ENCODE data around the gene EIF4A3.

Gene EIF4A3

DNA sequence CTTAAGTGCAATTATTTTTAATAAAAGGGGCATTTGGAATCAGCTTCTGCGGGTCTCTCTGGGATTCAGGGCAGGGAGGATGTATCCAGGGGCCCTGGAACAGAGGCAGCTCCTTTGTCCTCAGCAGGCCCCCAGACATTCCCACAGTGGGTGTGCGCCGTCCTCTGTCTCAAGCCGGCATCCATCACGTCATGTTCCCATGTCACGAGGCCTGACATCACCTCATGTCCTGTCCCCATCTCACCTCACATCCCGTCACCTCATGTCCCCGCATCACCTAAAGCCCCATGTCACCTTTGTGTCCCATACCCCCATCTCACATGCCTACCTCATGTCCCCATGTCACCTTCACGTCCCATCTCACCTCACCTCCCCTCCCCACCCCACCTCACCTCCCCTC is 27.1 kb downstream of the EIF4A3 start:
- no peak for ATAC-seq
- no peak for TF ChIP-seq ZFP30 (CRISPR knock-in tag; IDR thresholded peaks at IDR 0.05)
- TF ChIP-seq OSR1 (CRISPR knock-in tag; IDR thresholded peaks at IDR 0.05): no peak

DNA sequence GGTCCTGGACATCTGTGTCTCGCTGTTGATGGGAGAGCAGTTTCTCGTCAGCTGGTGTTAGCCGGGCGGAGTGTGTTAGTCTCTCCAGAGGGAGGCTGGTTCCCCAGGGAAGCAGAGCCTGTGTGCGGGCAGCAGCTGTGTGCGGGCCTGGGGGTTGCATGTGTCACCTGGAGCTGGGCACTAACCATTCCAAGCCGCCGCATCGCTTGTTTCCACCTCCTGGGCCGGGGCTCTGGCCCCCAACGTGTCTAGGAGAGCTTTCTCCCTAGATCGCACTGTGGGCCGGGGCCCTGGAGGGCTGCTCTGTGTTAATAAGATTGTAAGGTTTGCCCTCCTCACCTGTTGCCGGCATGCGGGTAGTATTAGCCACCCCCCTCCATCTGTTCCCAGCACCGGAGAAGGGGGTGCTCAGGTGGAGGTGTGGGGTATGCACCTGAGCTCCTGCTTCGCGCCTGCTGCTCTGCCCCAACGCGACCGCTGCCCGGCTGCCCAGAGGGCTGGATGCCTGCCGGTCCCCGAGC is 27.6 kb downstream of the EIF4A3 start:
- no peak for ATAC-seq
- TF ChIP-seq TOX (CRISPR knock-in tag; IDR thresholded peaks at IDR 0.05; ENCODE audit: borderline replicate concordance) (no peak), ZNF8 (CRISPR knock-in tag; IDR thresholded peaks at IDR 0.05) (no peak), GLIS3 (CRISPR knock-in tag; IDR thresholded peaks at IDR 0.05) (no peak), OSR1 (CRISPR knock-in tag; IDR thresholded peaks at IDR 0.05) (no peak), PPARA (CRISPR knock-in tag; IDR thresholded peaks at IDR 0.05; ENCODE audit: borderline replicate concordance) (no peak), ISL1 (CRISPR knock-in tag; IDR thresholded peaks at IDR 0.05) (no peak), ESRRG (CRISPR knock-in tag; IDR thresholded peaks at IDR 0.05) (no peak), ZFP30 (CRISPR knock-in tag; IDR thresholded peaks at IDR 0.05) (no peak), ZC3H10 (CRISPR knock-in tag; IDR thresholded peaks at IDR 0.05) (no peak), RARB (CRISPR knock-in tag; IDR thresholded peaks at IDR 0.05) (no peak), TCF4 (CRISPR knock-in tag; IDR thresholded peaks at IDR 0.05; ENCODE audit: borderline replicate concordance) (no peak), ZNF565 (CRISPR knock-in tag; conservative IDR thresholded peaks at IDR 0.05; ENCODE audit: low read depth) (no peak), ZNF70 (CRISPR knock-in tag; IDR thresholded peaks at IDR 0.05) (no peak)
- TF ChIP-seq, protein P1, sequence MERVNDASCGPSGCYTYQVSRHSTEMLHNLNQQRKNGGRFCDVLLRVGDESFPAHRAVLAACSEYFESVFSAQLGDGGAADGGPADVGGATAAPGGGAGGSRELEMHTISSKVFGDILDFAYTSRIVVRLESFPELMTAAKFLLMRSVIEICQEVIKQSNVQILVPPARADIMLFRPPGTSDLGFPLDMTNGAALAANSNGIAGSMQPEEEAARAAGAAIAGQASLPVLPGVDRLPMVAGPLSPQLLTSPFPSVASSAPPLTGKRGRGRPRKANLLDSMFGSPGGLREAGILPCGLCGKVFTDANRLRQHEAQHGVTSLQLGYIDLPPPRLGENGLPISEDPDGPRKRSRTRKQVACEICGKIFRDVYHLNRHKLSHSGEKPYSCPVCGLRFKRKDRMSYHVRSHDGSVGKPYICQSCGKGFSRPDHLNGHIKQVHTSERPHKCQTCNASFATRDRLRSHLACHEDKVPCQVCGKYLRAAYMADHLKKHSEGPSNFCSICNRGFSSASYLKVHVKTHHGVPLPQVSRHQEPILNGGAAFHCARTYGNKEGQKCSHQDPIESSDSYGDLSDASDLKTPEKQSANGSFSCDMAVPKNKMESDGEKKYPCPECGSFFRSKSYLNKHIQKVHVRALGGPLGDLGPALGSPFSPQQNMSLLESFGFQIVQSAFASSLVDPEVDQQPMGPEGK (CRISPR knock-in tag; IDR thresholded peaks at IDR 0.05; ENCODE audit: borderline replicate concordance): no peak

DNA sequence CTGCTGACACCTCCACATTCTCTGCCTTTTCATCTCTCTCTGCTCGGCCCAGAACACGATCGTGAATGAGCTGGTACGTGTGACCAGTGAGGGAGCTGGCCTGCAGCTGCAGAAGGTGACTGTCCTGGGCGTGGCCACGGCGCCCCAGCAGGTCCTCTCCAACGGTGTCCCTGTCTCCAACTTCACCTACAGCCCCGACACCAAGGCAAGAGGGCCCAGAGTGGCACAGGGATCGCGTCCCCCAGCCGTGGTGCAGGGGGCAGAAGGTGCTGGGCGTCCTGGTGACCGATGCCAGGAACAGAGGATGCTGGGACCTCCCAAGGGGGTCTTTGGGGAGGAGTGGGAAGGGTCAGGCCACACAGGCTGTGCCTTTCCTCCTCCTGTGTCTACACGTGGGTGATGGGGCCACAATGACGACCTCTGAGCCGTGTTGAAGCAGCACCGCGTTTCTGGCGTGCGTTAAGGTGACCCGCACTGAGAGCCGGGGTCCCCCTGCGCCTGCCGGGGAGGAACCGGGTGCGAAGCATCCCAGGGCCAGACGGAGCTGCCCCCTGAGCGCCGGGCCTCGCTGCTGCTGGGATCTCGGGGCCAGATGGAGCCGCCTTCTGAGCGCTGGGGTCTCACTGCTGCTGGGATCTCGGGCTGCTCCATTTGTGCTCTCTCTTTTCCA is 28.2 kb downstream of the EIF4A3 start:
- no peak for TF ChIP-seq PPARA (CRISPR knock-in tag; IDR thresholded peaks at IDR 0.05; ENCODE audit: borderline replicate concordance)
- no peak for TF ChIP-seq ZFP30 (CRISPR knock-in tag; IDR thresholded peaks at IDR 0.05)
- no peak for TF ChIP-seq TCF4 (CRISPR knock-in tag; IDR thresholded peaks at IDR 0.05; ENCODE audit: borderline replicate concordance)
- TF ChIP-seq, protein P2, sequence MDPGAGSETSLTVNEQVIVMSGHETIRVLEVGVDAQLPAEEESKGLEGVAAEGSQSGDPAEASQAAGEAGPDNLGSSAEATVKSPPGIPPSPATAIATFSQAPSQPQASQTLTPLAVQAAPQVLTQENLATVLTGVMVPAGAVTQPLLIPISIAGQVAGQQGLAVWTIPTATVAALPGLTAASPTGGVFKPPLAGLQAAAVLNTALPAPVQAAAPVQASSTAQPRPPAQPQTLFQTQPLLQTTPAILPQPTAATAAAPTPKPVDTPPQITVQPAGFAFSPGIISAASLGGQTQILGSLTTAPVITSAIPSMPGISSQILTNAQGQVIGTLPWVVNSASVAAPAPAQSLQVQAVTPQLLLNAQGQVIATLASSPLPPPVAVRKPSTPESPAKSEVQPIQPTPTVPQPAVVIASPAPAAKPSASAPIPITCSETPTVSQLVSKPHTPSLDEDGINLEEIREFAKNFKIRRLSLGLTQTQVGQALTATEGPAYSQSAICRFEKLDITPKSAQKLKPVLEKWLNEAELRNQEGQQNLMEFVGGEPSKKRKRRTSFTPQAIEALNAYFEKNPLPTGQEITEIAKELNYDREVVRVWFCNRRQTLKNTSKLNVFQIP (CRISPR knock-in tag; IDR thresholded peaks at IDR 0.05; ENCODE audit: borderline replicate concordance, low read depth): no peak
- no peak for TF ChIP-seq GLIS3 (CRISPR knock-in tag; IDR thresholded peaks at IDR 0.05)
- TF ChIP-seq SNAI2 (CRISPR knock-in tag; IDR thresholded peaks at IDR 0.05): no peak
- TF ChIP-seq, protein P3, sequence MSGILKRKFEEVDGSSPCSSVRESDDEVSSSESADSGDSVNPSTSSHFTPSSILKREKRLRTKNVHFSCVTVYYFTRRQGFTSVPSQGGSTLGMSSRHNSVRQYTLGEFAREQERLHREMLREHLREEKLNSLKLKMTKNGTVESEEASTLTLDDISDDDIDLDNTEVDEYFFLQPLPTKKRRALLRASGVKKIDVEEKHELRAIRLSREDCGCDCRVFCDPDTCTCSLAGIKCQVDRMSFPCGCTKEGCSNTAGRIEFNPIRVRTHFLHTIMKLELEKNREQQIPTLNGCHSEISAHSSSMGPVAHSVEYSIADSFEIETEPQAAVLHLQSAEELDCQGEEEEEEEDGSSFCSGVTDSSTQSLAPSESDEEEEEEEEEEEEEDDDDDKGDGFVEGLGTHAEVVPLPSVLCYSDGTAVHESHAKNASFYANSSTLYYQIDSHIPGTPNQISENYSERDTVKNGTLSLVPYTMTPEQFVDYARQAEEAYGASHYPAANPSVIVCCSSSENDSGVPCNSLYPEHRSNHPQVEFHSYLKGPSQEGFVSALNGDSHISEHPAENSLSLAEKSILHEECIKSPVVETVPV (CRISPR knock-in tag; IDR thresholded peaks at IDR 0.05): no peak
- TF ChIP-seq, protein P4, sequence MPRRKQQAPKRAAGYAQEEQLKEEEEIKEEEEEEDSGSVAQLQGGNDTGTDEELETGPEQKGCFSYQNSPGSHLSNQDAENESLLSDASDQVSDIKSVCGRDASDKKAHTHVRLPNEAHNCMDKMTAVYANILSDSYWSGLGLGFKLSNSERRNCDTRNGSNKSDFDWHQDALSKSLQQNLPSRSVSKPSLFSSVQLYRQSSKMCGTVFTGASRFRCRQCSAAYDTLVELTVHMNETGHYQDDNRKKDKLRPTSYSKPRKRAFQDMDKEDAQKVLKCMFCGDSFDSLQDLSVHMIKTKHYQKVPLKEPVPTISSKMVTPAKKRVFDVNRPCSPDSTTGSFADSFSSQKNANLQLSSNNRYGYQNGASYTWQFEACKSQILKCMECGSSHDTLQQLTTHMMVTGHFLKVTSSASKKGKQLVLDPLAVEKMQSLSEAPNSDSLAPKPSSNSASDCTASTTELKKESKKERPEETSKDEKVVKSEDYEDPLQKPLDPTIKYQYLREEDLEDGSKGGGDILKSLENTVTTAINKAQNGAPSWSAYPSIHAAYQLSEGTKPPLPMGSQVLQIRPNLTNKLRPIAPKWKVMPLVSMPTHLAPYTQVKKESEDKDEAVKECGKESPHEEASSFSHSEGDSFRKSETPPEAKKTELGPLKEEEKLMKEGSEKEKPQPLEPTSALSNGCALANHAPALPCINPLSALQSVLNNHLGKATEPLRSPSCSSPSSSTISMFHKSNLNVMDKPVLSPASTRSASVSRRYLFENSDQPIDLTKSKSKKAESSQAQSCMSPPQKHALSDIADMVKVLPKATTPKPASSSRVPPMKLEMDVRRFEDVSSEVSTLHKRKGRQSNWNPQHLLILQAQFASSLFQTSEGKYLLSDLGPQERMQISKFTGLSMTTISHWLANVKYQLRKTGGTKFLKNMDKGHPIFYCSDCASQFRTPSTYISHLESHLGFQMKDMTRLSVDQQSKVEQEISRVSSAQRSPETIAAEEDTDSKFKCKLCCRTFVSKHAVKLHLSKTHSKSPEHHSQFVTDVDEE (CRISPR knock-in tag; IDR thresholded peaks at IDR 0.05): no peak
- ATAC-seq: no peak

DNA sequence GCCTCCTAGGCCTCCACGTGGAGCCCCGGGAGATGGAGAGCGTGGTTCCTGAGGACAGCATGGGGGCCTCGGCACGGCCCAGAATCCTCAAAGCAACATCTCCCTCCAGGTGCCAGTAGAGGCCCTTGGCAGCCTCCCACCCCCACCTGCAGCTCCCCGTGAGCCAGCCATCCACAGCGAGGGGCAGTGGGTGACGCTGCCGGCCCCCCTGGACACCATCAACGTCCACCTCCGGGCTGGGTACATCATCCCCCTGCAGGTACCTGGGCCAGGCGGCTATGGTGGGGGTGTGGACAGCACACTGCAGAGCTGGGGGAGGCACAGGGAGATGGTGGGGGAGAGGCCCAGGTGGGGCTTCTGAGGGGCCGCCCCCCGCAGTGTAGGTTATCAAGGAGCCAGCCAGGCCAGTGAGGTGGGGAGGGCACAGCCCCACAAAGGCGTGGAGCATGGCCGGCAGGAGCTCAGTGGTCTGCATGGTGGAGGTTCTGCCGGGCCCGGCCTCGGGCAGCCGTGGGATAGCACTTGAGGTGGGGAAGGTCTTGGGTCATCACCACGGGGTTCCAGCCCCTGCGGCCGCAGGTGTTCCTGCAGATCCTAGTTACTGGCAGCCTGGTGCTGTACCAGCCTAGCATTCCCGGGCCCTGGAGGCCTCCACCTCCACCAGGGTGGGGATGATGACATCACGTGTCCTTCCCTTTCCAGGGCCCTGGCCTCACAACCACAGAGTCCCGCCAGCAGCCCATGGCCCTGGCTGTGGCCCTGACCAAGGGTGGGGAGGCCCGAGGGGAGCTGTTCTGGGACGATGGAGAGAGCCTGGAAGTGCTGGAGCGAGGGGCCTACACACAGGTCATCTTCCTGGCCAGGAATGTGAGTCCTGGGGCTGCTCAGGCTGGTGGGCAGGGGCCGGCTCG is 29.2 kb downstream of the EIF4A3 start:
- ATAC-seq: no peak; the same call in 2 of the 3 replicates
- no peak for TF ChIP-seq ZNF565 (CRISPR knock-in tag; conservative IDR thresholded peaks at IDR 0.05; ENCODE audit: low read depth)
- TF ChIP-seq ZC3H10 (CRISPR knock-in tag; IDR thresholded peaks at IDR 0.05): no peak
- TF ChIP-seq, protein P4 (CRISPR knock-in tag; IDR thresholded peaks at IDR 0.05): no peak
- TF ChIP-seq, protein P2 (CRISPR knock-in tag; IDR thresholded peaks at IDR 0.05; ENCODE audit: borderline replicate concordance, low read depth): no peak
- TF ChIP-seq, protein P1 (CRISPR knock-in tag; IDR thresholded peaks at IDR 0.05; ENCODE audit: borderline replicate concordance): no peak

Measured in SK-N-SH treated with all-trans-retinoic acid at 6 μM for 48 hours (cell line).